GM19455 (cell line): Measurements from ENCODE around the gene FILIP1L.

Experiments
- ATAC-seq: cut with Tn5 transposase; IDR thresholded peaks from one replicate; pipeline ENCODE4 v1.9.1; 2021; ENCODE audit not compliant: unreplicated experiment

The FILIP1L gene

GRCh38 chr3:99900248-99900647 is 214.1 kb downstream of the FILIP1L start:
- ATAC-seq: no peak

DNA sequence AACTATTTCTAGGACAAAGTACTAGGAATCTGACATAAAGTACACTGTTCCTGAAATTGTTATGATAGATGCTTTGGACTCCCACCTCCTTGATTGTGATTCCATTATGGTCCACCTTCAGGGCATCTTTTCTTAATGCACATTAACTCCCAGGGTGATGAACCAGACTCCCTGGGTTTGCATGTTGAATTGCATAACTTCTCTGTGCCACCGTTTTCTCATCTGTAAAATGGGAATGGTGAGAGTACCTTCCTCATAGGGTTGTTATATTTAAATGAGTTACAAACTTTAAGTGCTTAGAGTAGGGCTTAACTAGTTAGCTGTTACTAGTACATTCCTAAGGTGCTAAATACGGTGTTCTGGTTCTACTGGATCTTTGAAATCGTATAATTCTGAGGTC is 214.7 kb downstream of the FILIP1L start:
- ATAC-seq: no peak

DNA sequence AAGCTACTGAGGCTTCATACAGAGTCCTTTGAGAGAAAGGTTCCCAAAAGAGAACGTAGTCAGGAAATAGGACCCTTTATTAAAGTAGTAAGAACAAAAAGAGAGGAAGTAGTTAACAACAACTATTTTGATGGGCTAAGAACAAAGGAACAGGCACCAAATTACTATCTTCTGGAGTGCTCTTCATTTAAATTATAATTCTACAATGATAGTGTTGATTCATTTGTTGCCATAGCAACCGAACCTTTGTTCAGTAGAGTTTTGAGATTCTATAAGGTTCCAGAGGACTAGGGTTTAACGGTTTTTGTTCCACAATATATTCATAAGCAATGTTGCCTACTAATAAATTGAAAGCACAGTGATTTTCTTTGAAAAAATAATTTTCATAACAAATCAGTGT is 217.8 kb downstream of the FILIP1L start:
- no peak for ATAC-seq

GRCh38 chr3:99895703-99896441 is 218.4 kb downstream of the FILIP1L start:
- ATAC-seq: no peak

DNA sequence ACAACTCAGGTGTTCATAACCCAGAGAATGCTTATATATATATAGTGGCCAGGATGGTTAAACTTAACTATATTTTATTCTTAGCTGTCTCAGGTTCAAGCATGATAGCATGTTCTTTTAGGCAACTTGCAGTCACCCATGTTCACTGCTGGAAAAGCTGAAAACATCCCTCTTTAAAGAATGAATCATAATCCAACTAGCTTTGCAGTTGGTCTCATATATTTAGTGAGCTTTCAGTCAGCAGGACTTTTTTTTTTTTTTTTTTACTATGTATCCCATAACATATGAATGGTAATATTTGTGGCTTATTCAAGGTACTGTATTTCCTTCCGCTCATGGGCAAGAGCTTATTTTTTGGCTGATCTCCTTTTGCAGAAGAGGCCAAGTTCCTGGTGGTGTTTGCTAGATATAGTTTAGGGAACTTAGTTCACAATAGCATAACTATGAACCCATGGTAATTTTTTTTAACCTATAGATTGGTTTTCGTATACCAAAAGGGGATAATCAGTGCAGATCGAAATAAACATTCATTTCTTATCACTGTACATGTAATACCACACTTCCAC is 219.1 kb downstream of the FILIP1L start:
- no peak for ATAC-seq

DNA sequence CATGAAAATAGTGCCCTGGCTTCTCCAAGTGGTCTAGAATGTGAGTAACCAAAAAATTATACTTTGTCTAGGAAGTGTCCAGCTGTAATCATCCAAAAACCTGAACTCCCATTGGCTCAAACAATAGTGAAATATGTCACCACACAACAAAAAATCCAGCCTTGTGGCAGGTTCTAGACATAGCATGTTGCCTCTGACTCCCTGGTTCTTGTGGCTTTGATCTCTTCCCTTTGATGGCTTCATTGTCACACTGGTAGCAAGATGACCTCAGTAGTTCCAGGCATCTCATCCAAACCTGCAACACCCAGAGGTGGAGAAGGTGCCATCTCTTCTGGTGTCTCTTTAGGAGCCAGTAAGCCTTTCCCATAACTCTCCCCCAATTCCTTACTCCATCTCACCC is 222.0 kb downstream of the FILIP1L start:
- no peak for ATAC-seq

- no peak for ATAC-seq
Observed at GRCh38 chr3:99891610-99892285, 222.6 kb downstream of the FILIP1L start.

DNA sequence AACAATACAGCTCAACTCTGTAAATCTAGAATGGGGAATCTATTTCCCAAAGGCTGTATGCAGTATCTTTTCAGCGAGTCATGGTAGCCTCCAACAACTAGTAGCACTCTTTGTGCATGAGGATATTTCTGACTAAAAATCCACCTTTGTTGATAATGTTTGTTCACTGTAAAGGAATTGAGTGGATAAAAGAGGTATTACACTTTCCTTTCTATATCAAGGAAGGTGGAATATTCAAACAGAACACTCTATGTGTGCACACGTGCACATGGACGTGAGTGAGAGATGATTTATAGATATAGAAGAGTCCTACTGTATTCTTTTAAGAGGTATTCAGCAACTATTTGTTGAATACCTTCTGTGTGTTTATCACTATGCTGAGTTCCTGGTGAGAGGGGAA is 228.4 kb downstream of the FILIP1L start:
- no peak for ATAC-seq

DNA sequence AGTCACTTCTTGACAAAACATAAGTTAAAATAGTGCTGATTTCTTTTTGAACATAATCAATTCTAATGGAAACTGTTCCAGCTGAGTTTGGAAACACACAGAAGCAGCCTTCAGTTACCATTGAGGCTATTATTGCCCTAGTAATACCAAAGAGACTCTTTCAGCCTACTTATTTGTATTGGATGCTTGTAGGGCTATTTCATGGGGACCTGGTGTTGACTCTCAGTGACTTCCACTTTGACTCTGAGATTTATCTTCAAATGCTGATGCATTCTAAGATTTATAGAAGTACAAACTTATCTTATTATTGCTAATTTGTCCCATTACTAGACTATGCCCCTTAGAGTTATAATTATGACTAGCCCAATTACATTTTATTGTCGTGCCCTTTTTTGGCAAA is 229.2 kb downstream of the FILIP1L start:
- no peak for ATAC-seq

GRCh38 chr3:99884484-99884883 is 229.8 kb downstream of the FILIP1L start:
- no peak for ATAC-seq

- no peak for ATAC-seq
Observed at GRCh38 chr3:99883693-99884092, 230.6 kb downstream of the FILIP1L start.

DNA sequence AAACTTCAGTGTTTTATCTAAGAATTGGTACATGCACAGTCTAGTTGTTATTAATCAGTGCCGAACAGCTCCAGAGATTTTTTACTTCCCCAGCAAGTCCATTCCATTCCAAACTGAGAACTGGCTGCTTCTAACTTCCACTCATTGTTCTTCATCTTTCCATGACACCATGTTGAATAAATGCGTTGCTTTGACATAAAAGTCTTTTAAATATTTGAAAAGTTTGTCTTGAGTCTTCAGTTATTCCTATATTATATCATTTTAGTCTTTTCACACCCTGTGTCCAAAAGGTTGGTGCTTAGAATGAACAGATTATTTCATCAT is 231.2 kb downstream of the FILIP1L start:
- no peak for ATAC-seq

GRCh38 chr3:99882436-99883137 is 231.7 kb downstream of the FILIP1L start:
- no peak for ATAC-seq

- no peak for ATAC-seq
Observed at GRCh38 chr3:99881121-99881524, 233.2 kb downstream of the FILIP1L start.

DNA sequence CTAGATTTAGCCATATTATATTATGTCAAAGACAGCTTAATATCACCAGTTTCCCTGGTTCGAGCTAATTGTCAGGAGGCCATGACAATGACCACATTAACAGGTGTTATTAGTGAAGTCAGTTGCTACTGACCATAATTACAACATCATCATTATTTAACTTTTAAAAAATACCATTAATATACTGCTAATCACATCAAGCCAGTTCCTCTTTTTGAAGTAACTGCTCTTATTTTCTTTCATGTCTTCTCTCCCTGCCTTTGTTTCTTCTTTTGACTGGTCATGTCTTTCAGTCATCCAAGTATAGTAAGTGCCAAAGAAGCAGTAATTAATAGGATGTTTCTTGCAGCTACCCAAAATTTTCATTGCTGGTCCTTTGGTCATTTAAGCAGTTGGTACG is 235.0 kb downstream of the FILIP1L start:
- ATAC-seq: no peak

- ATAC-seq: no peak
Observed at GRCh38 chr3:99878005-99878404, 236.3 kb downstream of the FILIP1L start.

- no peak for ATAC-seq
Observed at GRCh38 chr3:99877031-99877579, 237.2 kb downstream of the FILIP1L start.

GRCh38 chr3:99875929-99876841 is 238.1 kb downstream of the FILIP1L start:
- ATAC-seq: peak; percentile 90

DNA sequence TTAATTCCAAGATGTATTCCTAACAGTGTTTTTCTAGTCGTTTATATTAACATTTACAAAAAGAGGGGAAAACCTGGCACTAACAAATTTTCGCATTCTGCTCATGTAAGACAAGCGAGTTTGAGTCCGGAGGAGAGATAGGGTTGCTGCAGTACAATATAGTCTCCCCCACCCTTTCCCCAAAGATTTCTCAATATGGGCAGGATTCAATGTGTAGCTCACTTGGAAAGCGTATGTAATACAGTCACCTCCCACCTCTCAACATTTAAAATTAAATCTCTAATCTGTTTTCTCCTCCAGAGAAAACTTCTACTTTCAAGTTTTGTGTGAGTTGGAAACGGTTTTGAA is 238.7 kb downstream of the FILIP1L start:
- ATAC-seq: no peak

DNA sequence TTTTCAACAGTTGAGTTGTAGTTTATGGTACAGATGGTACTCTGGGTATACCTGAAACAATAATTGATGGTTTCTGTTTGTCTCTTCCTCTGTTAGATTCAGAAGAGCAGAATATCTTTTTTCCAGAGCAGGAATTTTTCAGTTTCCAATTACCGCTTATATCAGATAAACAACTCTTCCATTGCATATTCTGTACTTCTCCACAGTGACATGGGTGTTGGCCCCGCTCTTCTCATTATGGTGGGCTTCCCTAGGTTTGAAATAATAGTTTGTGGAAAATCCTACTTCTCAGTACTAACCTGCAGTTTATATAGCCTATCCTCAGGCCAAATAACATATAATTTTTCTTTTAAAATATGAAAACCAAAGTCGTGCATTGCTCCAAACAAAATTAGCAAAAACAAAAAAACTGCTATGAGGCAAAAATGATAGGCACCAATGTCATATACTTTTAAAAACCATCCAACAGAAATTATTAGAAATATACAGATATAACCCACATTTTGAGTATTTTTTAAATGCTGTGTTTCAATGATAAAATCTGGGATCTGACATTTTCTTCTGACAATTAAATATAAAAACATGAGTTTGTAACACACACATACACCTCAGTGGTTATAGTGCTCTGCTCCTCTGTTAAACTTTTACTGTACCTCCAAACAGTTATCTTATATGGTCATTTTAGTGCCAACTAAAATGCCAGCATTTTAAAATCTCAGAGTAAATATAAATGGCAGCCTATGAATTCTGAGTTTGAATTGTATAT is 239.9 kb downstream of the FILIP1L start:
- ATAC-seq: no peak
